SK-N-SH treated with all-trans-retinoic acid at 6 μM for 48 hours (cell line): ENCODE results near the gene PARD3B.

Source experiments
- ATAC-seq: fragments of 200-7000 bp; cut with Tn5 transposase; 3 replicates; pipeline ENCODE4 v1.9.1; 2020; ENCODE audit warnings: mild to moderate bottlenecking, moderate library complexity
- ARNTL ChIP-seq: fragments of 450-650 bp; formaldehyde crosslinking; IDR thresholded peaks from 2 replicates; pipeline ENCODE4 v1.5.0; 2020; ENCODE audit warnings: low read depth, mild to moderate bottlenecking, moderate library complexity, borderline replicate concordance
- BACH2 ChIP-seq: fragments of 250-450 bp; sonication (Bioruptor Pico); IDR thresholded peaks from 2 replicates; pipeline ENCODE4 v1.9.0; 2021; ENCODE audit warnings: mild to moderate bottlenecking, borderline replicate concordance
- CSDC2 ChIP-seq: fragments of 250-450 bp; sonication (Bioruptor Pico); IDR thresholded peaks from 2 replicates; pipeline ENCODE4 v1.5.0; 2020; ENCODE audit warnings: mild to moderate bottlenecking, moderate library complexity
- GLIS3 ChIP-seq: fragments of 250-450 bp; sonication (Bioruptor Pico); IDR thresholded peaks from 2 replicates; pipeline ENCODE4 v1.5.0; 2020; ENCODE audit warnings: mild to moderate bottlenecking, moderate library complexity
- ISL1 ChIP-seq: fragments of 250-450 bp; sonication (Bioruptor Pico); IDR thresholded peaks from 2 replicates; pipeline ENCODE4 v2.1.2; 2022; ENCODE audit warnings: mild to moderate bottlenecking, moderate library complexity
- OSR1 ChIP-seq: fragments of 250-450 bp; sonication (Bioruptor Pico); IDR thresholded peaks from 2 replicates; pipeline ENCODE4 v1.8.0; 2022; ENCODE audit warnings: moderate library complexity, mild to moderate bottlenecking, inconsistent platforms
- RARB ChIP-seq: fragments of 250-450 bp; sonication (Bioruptor Pico); IDR thresholded peaks from 2 replicates; pipeline ENCODE4 v1.8.0; 2021; ENCODE audit warnings: mild to moderate bottlenecking, moderate library complexity
- SNAI2 ChIP-seq: fragments of 250-450 bp; sonication (Bioruptor Pico); IDR thresholded peaks from 2 replicates; pipeline ENCODE4 v1.5.0; 2020; ENCODE audit warnings: mild to moderate bottlenecking, moderate library complexity
- TCF4 ChIP-seq: fragments of 250-450 bp; sonication (Bioruptor Pico); IDR thresholded peaks from 2 replicates; pipeline ENCODE4 v1.8.0; 2021; ENCODE audit warnings: mild to moderate bottlenecking, moderate library complexity, borderline replicate concordance
- TOX ChIP-seq: fragments of 250-450 bp; sonication (Bioruptor Pico); IDR thresholded peaks from 2 replicates; pipeline ENCODE4 v1.8.0; 2021; ENCODE audit warnings: mild to moderate bottlenecking, moderate library complexity, borderline replicate concordance
- ZFP3 ChIP-seq: fragments of 250-450 bp; sonication (Bioruptor Pico); IDR thresholded peaks from 2 replicates; pipeline ENCODE4 v1.5.0; 2020; ENCODE audit warnings: mild to moderate bottlenecking, moderate library complexity
- ZFP30 ChIP-seq: fragments of 450-650 bp; formaldehyde crosslinking; IDR thresholded peaks from 2 replicates; pipeline ENCODE4 v1.5.0; 2022; ENCODE audit warnings: mild to moderate bottlenecking, moderate library complexity
- ZNF8 ChIP-seq: fragments of 450-650 bp; formaldehyde crosslinking; IDR thresholded peaks from 2 replicates; pipeline ENCODE4 v1.5.0; 2020; ENCODE audit warnings: mild to moderate bottlenecking, moderate library complexity
- TF ChIP-seq, protein P1 (sequence below): fragments of 250-450 bp; sonication (Bioruptor Pico); IDR thresholded peaks from 2 replicates; pipeline ENCODE4 v1.8.0; 2021; ENCODE audit warnings: low read depth, mild to moderate bottlenecking, moderate library complexity, borderline replicate concordance
- TF ChIP-seq, protein P2 (sequence below): fragments of 250-450 bp; sonication (Bioruptor Pico); IDR thresholded peaks from 2 replicates; pipeline ENCODE4 v1.5.1; 2020; ENCODE audit warnings: low read depth, mild to moderate bottlenecking, moderate library complexity
- TF ChIP-seq, protein P3 (sequence below): fragments of 250-450 bp; sonication (Bioruptor Pico); IDR thresholded peaks from 2 replicates; pipeline ENCODE4 v1.5.1; 2021; ENCODE audit warnings: mild to moderate bottlenecking, moderate library complexity
- TF ChIP-seq, protein P4 (sequence below): fragments of 250-450 bp; sonication (Bioruptor Pico); IDR thresholded peaks from 2 replicates; pipeline ENCODE4 v1.5.0; 2020; ENCODE audit warnings: mild to moderate bottlenecking, moderate library complexity
- TF ChIP-seq, protein P5 (sequence below): fragments of 250-450 bp; sonication (Bioruptor Pico); IDR thresholded peaks from 2 replicates; pipeline ENCODE4 v1.8.0; 2020; ENCODE audit warnings: mild to moderate bottlenecking, moderate library complexity, borderline replicate concordance

The PARD3B gene

DNA sequence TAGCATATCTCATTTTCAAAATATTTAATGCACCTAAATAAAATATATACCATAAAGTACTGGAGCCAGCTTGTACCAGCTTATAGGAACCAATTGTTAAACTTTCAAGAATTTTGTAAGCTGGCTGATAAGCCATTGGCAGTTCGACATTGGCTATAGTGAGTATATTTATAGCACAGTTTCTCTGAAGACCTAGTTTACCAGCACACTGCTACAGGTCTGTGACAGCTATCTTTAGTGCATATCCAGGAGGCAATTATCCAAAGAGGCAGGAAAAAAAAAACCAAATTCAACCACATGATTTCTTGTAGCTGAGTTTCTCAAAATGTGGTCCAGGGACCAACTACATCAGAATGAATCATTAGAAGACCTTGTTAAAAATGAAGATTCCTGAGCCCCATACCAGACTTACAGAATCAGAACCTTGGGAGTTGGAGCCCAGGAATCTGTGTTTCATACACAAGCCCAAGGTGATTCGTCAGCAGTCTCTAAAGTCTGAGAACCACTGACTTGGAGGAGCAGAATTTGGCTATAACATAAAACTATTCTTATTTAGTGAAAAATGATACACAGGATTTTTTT, 858.1 kb downstream of the PARD3B start:
- TF ChIP-seq ISL1 (CRISPR knock-in tag) (no peak), RARB (CRISPR knock-in tag) (no peak)
- no peak for ATAC-seq

DNA sequence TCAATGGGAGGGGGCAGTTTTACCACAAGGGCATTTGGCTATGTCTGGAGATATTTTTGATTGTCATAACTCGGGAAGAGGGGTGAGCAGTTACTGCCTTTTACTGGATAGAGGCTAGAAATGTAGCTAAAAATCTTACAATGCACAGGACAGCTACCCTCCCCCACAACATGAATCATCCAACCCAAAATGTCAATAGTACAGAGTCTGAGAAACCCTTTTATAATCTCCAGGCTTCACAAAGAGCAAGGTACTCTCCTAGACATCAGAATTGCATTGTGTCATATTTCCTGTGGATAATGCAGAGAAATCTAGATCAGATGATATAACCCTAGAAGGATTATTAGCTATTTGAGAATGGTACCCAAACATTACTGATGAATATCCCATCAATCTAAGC, 859.9 kb downstream of the PARD3B start:
- ATAC-seq = peak; percentile 58

DNA sequence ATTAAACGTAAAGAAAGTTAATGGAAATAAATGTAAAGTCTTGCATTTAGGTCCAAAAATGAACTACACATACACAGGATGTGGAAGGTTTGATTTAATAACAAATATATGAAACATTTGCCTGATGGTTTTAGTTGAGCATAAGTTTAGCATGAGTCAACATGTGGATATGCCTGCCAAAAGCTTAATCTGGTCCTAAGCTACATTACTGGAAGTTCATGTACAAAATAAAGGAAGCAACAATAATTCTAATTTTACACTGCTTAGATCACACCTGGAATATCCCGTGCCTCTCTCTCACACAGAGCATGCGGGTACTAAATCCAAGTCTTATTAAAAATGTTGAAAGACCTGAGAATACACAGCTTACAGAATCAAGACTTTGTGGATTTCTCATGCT, 860.5 kb downstream of the PARD3B start:
- no peak for TF ChIP-seq RARB (CRISPR knock-in tag)
- peak; percentile 56 for TF ChIP-seq ISL1 (CRISPR knock-in tag)
- TF ChIP-seq, protein P1, sequence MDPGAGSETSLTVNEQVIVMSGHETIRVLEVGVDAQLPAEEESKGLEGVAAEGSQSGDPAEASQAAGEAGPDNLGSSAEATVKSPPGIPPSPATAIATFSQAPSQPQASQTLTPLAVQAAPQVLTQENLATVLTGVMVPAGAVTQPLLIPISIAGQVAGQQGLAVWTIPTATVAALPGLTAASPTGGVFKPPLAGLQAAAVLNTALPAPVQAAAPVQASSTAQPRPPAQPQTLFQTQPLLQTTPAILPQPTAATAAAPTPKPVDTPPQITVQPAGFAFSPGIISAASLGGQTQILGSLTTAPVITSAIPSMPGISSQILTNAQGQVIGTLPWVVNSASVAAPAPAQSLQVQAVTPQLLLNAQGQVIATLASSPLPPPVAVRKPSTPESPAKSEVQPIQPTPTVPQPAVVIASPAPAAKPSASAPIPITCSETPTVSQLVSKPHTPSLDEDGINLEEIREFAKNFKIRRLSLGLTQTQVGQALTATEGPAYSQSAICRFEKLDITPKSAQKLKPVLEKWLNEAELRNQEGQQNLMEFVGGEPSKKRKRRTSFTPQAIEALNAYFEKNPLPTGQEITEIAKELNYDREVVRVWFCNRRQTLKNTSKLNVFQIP (CRISPR knock-in tag) = peak; percentile 69; the same call in 1 of the 2 replicates
- ATAC-seq = peak; percentile 72

More for the DNA sequence above, 859.9 kb downstream of the PARD3B start:
- TF ChIP-seq TOX (CRISPR knock-in tag) (no peak), ARNTL (CRISPR knock-in tag) (no peak), BACH2 (CRISPR knock-in tag) (no peak), OSR1 (CRISPR knock-in tag) (no peak), SNAI2 (CRISPR knock-in tag) (no peak), ZFP3 (no peak), RARB (CRISPR knock-in tag) (no peak), ISL1 (CRISPR knock-in tag) (no peak), TCF4 (no peak), ZNF8 (no peak)
- TF ChIP-seq, protein P2, sequence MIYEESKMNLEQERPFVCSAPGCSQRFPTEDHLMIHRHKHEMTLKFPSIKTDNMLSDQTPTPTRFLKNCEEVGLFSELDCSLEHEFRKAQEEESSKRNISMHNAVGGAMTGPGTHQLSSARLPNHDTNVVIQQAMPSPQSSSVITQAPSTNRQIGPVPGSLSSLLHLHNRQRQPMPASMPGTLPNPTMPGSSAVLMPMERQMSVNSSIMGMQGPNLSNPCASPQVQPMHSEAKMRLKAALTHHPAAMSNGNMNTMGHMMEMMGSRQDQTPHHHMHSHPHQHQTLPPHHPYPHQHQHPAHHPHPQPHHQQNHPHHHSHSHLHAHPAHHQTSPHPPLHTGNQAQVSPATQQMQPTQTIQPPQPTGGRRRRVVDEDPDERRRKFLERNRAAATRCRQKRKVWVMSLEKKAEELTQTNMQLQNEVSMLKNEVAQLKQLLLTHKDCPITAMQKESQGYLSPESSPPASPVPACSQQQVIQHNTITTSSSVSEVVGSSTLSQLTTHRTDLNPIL (CRISPR knock-in tag) = no peak
- TF ChIP-seq, protein P3, sequence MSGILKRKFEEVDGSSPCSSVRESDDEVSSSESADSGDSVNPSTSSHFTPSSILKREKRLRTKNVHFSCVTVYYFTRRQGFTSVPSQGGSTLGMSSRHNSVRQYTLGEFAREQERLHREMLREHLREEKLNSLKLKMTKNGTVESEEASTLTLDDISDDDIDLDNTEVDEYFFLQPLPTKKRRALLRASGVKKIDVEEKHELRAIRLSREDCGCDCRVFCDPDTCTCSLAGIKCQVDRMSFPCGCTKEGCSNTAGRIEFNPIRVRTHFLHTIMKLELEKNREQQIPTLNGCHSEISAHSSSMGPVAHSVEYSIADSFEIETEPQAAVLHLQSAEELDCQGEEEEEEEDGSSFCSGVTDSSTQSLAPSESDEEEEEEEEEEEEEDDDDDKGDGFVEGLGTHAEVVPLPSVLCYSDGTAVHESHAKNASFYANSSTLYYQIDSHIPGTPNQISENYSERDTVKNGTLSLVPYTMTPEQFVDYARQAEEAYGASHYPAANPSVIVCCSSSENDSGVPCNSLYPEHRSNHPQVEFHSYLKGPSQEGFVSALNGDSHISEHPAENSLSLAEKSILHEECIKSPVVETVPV = no peak
- TF ChIP-seq, protein P1 (CRISPR knock-in tag) = no peak
- TF ChIP-seq, protein P4, sequence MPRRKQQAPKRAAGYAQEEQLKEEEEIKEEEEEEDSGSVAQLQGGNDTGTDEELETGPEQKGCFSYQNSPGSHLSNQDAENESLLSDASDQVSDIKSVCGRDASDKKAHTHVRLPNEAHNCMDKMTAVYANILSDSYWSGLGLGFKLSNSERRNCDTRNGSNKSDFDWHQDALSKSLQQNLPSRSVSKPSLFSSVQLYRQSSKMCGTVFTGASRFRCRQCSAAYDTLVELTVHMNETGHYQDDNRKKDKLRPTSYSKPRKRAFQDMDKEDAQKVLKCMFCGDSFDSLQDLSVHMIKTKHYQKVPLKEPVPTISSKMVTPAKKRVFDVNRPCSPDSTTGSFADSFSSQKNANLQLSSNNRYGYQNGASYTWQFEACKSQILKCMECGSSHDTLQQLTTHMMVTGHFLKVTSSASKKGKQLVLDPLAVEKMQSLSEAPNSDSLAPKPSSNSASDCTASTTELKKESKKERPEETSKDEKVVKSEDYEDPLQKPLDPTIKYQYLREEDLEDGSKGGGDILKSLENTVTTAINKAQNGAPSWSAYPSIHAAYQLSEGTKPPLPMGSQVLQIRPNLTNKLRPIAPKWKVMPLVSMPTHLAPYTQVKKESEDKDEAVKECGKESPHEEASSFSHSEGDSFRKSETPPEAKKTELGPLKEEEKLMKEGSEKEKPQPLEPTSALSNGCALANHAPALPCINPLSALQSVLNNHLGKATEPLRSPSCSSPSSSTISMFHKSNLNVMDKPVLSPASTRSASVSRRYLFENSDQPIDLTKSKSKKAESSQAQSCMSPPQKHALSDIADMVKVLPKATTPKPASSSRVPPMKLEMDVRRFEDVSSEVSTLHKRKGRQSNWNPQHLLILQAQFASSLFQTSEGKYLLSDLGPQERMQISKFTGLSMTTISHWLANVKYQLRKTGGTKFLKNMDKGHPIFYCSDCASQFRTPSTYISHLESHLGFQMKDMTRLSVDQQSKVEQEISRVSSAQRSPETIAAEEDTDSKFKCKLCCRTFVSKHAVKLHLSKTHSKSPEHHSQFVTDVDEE (CRISPR knock-in tag) = no peak
- TF ChIP-seq, protein P5, sequence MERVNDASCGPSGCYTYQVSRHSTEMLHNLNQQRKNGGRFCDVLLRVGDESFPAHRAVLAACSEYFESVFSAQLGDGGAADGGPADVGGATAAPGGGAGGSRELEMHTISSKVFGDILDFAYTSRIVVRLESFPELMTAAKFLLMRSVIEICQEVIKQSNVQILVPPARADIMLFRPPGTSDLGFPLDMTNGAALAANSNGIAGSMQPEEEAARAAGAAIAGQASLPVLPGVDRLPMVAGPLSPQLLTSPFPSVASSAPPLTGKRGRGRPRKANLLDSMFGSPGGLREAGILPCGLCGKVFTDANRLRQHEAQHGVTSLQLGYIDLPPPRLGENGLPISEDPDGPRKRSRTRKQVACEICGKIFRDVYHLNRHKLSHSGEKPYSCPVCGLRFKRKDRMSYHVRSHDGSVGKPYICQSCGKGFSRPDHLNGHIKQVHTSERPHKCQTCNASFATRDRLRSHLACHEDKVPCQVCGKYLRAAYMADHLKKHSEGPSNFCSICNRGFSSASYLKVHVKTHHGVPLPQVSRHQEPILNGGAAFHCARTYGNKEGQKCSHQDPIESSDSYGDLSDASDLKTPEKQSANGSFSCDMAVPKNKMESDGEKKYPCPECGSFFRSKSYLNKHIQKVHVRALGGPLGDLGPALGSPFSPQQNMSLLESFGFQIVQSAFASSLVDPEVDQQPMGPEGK (CRISPR knock-in tag) = no peak
- TF ChIP-seq, all 23 proteins: peak for 0

DNA sequence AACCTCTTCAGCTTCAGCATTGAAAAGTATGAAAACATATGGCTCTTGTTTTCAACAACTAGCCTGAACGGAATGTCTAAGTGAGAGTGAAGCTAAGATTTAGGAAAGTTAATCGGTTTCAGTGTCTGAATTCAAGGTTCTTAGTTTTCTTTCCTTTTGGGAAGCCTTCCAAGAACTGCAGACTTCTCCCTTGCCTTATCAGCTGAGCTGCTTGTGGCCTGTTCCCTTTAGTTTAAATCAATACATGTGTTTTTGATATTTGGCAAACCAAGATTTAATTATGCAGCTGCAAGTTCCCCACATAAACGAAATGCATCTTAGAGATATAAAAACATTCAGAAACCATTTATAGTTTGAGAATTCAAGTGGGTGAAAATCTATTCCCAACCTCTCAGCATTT, 862.7 kb downstream of the PARD3B start:
- ATAC-seq = peak; percentile 73
- no peak for TF ChIP-seq ZFP30 (CRISPR knock-in tag)
- no peak for TF ChIP-seq CSDC2 (CRISPR knock-in tag)
- TF ChIP-seq, protein P3 = peak; percentile 58; the same call in 1 of the 2 replicates
- TF ChIP-seq GLIS3 (CRISPR knock-in tag) = no peak
- 0 out of 2 replicates have a peak, but pooled peaks have one; percentile 47 for TF ChIP-seq ZNF8
- TF ChIP-seq, protein P4 (CRISPR knock-in tag) = peak; percentile 76
- TF ChIP-seq ISL1 (CRISPR knock-in tag) = peak; percentile 86
- TF ChIP-seq TCF4 = peak; percentile 94
